Fibroblast of skin of abdomen (primary cell): ENCODE results near the gene BROX. TPM values are rescaled to one million over a fixed set of nuclear protein-coding genes. Genes with fewer than 3 reads are reported as not detected.
A peak's percentile ranks its signal among the peaks of the same experiment; 100 is the strongest.
"Not testable (repeated sequence)": the region's sequence is repeated elsewhere in the genome, so short reads cannot be mapped to it uniquely, and the experiment has no call there.

Source experiments
- DNase-seq: peaks from one replicate; pipeline ENCODE4 v3.0.0-alpha.2; 2013
- polyA plus RNA-seq, 2 experiments: library from polyadenylated mRNA; unstranded; fragments of 120-200 nt; gene quantifications; one replicate each; pipeline ENCODE4 v1.2.1, GENCODE V29; 2013; ENCODE audit not compliant: insufficient read length in 2 of 2

BROX gene, protein sequence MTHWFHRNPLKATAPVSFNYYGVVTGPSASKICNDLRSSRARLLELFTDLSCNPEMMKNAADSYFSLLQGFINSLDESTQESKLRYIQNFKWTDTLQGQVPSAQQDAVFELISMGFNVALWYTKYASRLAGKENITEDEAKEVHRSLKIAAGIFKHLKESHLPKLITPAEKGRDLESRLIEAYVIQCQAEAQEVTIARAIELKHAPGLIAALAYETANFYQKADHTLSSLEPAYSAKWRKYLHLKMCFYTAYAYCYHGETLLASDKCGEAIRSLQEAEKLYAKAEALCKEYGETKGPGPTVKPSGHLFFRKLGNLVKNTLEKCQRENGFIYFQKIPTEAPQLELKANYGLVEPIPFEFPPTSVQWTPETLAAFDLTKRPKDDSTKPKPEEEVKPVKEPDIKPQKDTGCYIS
- 27.3 TPM for polyA plus RNA-seq (2013, experiment 1 of 2; ENCODE audit: insufficient read length)
- 22.6 TPM for polyA plus RNA-seq (2013, experiment 2 of 2; ENCODE audit: insufficient read length)

DNA sequence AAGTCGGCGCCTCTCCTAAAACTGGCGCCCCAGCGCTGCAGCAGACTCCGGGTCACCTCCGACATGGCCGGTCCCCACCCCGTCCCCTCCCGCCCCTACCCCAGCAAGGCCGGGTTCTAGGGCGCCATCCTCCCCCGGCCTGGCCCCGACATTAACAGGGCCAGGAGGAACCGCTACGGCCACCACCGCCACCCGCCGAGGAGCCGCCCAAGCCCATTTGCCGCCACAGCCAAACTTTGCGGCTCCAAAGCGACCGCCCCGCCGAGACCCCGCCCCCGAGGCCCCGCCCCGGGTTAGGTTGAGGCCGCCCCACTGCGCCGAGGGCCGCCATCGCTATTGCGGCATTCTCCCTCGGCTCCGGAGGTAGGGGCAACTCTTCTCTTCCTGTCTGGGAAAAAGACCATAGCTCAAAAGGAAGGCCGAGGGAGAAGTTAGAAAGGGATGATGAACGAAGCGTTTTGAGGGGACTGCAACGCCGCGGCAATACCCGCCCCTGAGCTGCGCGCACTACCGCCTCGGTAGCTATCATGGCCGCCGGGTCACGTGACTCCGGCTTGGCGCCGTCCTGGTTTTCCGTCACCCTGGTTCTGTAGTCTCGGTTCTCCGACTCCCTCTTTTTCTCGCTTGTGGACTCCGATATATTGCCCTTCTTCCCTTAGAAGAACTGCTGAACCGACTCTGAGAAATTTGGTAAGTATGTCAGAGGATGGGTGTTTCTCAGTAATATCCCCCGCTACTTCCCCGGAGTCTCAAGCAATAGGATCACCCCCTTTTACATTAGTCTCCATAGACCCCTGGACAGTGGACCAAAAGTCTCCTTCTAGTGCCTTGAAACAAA lies at the start of gene BROX, which contains the start of gene AIDA:
Gene BROX (plus strand): TSS at position 312 of the 838 bp plus-strand sequence. CDS start 3,136 bp downstream, outside the sequence.
Gene AIDA (minus strand): TSS at position 239 of the 838 bp plus-strand sequence. CDS start 174 bp downstream, at position 65.
- peak; percentile 87 for DNase-seq

DNA sequence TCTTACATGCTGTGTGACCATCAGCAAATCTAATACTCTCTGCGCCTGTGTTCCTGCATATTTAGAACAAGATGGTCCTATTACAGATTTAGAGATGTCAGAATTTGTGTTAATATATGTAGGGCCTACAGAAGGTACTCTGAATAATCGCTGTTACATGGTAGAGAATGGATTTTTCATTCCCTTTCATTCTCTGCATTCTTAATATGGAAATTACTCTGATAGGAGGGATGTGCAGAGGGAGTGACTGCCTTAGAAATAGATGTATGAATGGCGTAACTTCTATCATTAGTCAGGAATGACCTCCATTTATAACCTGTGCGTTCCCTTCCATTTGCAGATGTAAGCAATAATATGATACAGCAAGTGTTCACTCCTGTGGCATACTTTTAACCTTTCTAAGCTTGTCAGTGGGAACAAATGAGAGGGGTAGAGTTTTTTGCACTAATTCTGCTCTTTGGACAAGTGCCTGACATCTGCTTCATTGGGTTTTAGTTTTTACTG lies 48.9 kb upstream of the BROX start:
- no peak for DNase-seq

DNA sequence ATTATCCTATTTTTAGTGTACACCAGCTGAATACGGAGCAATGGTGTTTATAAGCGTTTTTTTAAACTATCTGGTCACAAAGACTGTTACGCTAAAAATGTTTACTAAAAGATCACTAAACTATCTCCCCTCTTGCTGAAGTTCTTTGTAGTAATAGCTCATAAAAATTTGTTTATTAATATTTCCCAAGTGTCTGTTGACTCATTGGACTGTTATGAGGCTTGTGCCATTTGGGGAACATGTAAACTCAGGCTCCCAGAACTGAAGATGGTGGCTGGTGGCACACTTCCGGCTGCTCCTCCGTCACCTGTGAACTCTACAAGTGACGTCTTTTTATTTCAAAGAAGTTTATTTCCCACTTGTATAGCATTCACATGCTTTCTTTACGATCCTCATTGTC lies 46.4 kb upstream of the BROX start:
- DNase-seq = no peak

DNA sequence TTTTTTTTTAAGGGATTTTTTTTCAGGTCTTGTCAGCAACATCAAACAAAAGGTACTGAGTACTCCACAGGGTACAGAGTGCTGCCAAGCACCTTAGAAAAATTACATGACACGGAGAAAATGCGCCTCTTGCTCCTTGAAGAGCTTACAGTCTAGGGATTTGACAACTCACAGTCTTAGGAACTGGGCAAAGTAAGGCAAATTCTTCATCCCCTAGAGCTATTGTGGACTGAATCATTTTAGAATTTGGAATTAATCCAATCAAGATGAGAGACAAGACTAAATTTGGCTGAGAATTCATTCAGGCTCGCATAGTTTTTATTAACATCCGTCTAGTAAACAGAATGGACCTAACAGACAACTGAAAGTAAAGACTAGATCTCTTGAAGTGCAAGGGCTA lies 44.2 kb upstream of the BROX start:
- DNase-seq = not testable (repeated sequence)

DNA sequence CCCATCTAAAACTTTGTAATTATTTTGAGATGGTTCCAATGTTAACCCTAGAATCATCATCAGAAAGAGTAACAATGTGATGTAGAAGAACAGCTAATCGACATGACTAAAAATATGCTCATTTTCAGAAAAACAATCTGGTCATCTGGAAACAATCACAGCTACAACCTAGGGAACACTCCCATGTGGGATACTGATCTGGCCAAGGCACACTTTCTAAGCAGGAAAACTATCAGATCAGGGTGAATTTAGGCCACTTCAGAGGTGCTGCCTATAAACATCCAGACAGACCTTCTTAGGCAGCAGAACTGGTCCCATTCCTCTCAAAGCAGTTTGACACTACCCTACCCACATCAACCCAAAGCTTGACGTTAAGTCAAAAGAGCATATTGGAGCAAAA lies 43.3 kb upstream of the BROX start:
- not testable (repeated sequence) for DNase-seq

DNA sequence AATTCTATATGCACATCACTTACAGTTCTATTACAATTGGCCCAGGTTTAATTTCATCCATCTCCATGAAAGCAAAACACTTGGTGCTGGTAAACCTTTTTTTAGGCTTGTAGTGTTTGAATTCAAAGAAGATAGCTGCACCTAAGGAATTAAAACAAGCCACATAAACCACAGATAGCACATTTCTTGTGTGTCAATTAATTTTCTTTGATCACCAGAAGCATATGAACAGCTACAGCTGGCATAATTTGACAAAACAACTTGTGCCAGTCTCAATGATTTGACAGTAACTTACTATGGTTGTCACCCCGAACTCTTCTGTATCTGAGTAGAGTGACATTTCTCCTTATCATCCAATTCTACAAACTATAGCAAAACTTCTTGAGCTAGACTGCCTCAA lies 42.3 kb upstream of the BROX start:
- no peak for DNase-seq

DNA sequence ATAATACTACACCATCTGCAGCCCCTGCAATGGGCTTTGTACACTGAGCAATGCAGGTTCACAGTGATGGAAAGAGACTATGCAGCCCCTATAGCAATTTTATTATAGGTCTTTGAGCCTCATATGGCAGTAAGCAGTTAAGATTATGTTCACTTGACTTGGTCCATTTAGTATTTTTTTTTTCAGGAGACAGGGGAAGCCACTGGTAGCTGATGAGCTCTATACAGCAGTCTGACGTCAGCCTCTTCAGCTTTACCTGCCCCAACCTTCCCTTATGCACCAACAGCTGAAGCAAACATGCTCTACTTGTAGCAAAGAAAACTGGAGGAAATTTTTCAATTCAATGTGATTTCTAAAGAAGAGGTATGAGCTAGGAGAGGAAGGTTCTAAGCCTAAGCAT lies 32.3 kb upstream of the BROX start:
- DNase-seq = no peak

DNA sequence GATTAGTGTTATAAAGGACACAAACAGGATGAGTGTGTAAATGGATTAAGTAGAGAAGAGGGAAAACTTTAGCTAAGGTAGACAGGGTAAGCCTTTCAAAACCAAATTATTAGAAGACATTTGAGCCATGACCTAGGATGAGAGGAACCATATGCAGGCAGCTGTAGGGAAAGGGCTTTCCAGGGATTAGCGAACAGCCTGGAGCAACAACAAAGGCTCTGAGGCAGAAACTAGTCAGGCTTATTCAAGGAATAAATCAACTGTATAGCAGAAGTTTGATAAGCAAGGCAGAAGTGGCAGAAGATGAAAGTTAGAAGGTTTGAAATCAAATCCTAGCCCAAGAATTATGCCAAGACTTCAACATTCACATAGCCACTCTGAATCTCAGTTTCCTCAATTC lies 21.3 kb upstream of the BROX start:
- no peak for DNase-seq

DNA sequence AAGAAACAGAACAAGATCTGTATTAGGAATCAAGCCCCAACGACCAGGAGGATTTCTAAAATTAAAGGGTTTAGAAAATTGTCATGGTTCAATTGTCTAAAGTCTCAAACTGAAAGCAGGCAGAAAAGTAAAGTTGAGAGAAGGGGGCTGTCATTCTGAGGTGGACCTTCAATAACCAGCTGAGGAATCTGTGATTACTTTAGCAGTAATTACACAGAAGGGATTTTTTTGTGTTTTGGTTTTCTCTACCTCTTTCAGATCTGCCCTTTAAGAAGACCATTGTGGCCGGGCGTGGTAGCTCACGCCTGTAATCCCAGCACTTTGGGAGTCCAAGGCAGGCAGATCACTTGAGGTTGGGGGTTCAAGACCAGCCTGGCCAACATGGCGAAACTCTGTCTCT lies 17.4 kb upstream of the BROX start:
- no peak for DNase-seq

DNA sequence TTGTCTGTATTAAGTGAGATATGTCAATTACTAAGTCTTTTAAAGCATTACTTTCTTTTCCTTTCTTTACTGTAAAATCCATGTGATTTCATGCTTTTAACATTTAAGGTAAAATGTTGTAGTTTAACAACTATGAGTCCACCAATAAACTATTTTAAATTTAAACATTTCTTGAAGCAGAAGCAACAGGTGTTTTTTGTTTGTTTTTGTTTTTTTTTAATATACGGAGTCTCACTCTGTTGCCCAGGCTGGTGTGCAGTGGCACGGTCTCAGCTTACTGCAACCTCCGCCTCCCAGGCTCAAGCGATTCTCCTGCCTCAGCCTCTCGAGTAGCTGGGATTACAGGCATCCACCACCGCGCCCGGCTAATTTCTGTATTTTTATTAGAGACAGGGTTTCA lies 15.6 kb upstream of the BROX start:
- DNase-seq = no peak

DNA sequence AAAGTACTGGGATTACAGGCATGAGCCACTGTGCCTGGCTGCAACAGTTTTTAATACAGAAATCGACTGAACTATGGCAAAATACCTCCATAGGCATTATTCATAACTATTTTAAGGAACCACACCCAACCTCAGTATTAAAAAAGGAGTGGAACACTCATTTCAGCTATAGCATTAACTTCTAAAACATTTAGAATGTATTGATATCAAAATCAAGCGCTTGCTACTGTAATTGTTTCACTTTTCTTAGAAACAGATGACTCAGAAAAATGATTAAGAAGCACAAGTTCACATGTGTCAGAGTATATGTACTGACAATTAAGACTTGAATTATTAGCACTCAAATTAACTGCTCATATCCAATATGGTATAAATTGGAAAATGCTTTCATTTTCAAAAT lies 15.2 kb upstream of the BROX start:
- DNase-seq = no peak

DNA sequence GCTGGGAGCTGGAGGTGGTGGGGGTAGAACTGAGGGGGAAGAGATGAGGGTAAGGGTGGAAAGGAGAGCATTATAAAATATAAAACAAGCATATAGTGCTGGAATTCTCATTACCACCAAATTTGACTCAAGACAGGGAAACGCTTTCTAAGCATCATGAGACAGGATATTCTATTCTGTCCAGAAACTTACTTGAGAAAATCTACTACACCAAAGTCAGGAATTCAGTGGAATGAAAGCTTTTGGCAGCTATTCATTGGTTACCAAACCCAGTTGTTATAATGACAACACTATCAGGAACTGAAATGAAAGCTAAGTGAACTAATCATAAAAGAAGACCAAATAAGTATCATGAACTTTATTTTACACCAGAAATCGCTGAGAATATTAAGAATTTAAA lies 14.5 kb upstream of the BROX start:
- DNase-seq = peak; percentile 19

DNA sequence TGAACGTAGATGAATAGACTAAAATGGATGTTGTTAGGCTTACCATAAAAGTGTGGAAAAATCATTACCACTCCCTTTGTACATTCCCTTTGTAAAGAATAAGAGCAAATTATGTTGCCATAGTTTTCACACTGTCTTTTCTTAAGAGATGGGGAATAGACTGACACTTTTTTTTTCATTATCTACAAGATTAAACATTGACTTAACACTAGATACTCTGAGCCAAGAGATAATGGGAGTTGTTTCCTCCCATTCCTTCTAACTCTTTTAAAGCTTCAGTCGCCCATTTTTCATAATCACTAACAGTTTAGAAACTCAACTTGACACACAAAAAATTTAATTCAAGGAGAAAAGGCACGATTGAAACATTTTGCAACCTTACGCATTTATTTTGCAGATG lies 10.2 kb upstream of the BROX start:
- DNase-seq = no peak

DNA sequence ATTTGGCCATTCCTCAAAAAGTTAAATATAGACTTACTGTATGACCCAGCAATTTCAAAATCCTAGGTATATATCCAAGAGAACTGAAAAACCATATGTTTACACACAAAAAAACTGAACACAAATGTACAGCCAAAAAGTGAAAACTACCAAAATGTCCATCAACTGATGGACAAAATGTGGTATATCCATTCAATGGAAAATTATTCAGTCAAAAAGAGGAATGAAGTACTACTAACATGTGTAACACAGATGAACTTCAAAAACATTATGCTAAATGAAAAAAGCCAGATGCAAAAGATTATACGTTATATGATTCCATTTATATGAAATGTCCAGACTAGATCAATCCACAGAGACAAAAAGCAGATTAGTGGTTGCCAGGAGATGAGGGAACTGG lies 8.1 kb upstream of the BROX start:
- DNase-seq = no peak

DNA sequence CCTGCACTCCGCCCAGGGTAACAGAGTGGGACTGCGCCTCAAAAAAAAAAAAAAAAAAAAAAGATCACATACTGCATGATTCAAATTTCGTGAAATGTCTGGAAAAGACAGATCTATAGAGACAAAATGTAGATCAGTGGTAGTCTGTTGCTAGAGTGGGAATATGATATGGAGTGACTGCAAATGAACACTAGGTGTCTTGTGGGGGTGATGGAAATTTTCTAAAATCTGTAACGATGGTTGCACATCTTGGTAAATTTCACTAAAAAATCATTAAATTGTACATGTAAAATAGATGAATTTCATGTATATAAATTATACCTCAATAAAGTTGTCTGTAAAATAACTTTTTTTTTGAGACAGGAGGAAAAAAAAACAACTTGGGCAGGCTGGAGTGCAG lies 5.5 kb upstream of the BROX start:
- DNase-seq = no peak

DNA sequence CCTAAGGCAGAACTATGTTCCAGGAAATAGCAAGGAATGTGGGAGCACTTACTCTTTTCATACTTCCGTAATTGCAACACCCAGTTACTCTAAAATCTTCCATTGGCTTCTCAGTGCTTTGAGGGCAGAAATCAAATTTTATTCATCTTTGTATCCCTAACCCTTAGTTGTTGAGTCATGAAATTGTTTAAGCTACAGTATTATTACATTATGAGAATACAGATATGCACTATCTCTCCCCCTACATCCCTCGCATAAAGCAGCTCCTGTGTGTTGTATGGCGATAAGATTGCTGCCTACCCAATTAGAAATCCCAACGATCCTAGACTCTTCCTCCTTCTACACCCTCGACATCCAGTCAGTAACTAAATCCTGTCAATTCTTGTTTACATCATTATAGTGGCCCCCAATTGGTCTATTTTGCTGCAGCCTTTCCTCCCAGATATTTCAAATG lies 2.6 kb upstream of the BROX start:
- peak; percentile 1 for DNase-seq

DNA sequence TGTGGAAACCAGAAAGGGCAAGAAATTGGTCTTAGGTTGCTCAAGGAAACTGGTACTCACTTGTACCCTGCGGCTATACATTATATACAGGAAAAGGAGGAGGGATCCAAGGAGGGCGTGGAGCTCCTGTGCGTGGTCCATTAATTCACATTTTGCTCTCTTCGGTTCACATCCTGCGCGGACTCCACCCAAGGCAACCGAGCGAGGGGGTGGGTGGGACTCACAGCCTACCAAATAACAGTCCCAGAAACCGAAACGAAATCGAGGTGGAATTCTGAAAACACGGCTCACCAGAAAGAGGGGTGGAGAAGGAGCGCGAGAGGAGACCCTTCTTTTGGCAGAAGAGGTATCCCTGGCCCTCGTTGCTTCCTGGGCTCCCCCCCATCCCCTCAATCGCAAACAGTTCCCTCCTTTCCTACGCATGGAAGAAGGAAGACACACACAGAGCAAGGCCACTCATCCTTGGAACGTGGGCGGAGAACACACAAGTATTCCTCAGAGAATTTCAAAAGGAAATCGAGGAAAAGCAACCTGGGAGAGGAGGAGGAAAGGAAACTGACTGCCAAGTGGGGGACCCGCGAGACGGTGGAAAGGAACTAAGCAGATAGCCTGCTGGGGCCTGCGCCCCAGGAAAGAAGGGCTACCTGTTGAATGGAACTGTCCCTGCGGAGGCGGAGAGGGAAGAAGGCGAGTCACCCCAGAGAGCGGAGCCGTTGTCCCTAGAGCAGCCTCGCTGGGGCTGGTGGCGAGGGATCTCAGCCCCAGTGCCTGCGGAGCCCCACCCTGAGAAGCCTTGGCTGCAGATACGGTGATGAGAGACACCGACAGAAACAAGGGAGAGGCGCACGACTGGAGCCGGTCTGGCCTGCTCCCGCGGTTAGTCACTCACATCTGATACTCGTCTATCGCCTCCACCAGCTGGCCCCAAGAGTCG lies 778 bp upstream of the BROX start:
- peak; percentile 53 for DNase-seq

DNA sequence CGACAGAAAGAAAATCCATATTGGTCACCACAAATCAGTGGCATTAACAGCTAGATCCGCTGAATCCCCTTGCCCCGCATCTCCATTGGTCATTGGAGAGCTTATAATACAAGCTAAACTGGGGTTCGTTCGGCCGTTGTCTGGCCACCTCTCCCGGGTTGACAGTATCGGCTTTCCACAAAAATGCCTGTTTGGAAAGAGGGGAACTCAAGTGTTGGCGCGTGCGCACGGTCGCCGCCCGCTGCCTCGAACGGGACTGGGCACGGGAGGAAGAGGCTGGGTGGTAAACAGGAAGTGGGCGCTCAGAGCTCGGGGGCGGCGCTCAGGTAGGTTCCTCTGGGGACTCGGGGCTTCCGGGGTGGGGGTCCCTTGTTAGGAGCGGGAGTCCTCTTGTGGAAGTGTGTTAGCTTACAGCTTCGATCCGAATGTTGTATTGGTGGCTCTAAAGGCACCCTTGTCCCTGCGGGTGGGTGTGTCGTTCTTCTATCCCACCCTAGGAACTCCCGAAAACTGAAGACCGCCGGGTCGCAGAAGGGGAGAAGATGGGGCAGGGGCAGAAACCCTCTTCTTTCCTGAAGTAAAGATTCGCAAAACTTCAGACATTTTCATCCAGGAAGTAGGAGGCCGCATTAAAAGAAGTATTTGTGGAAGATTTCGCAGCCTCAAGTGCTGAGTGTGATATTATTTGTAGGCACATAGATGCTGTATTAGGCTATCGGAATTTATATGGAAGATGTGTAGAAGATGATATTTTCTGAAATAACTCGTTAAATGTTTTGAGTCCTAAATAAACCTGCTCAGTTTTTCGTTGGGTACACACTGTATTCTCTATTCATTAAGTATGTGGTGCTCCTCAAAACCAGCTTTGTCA lies 962 bp downstream of the BROX start:
- peak; percentile 94 for DNase-seq

DNA sequence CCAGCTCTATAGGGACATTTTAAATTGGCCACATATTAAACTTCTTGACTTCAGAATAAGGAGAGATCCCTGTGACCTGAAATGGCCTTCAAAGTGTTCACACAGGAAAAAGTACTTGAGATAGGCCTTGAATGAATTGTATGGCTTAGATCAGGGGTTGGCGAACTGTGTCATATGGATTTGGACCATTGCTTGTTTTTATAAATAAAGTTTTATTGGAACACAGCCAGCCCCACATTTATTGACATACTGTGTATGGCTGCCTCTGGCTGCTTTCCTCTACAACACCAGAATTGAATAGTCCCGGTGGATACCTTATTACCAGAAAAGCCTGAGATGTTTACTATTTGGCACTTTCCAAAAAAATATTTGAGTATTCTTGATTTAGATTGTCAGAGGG lies 4.0 kb downstream of the BROX start:
- no peak for DNase-seq

DNA sequence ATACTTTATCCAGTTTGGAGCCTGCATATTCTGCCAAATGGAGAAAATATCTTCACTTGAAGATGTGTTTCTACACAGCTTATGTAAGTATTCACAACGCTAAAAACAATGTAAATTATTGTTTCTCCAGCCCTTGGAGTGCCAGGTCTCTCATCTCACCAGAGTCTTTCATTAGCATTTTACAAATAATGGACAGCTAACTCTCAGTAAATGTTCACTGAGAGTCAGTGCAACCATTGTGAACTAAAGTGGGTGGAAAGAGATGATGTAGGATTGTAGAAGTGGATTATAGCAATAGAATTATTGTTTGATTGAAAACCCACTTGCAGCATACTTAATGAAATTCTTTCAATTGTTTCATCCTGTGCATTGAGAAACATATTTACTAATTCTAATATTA lies 16.4 kb downstream of the BROX start:
- no peak for DNase-seq

DNA sequence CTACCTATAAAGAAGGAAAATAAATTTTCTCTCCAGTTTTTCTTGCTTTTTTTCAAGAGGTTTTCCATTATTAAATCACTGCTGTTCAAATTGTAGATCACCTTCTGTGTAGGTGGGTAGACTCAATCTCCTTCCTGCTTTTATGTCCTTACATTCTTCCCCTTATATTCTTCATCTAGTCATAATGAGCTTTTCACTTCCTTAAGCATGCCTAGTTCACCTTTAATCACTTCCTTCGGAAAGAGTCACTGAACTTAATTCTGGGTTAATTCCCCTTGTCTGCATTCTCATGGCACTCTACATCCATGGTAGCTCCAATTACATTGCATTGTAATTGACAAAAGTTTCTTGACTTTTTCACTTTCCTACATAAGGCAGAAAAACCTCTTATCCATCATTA lies 18.5 kb downstream of the BROX start:
- no peak for DNase-seq
